ENCODE measurements around the gene SLC29A4. TPM values are rescaled to one million over a fixed set of nuclear protein-coding genes. Genes with fewer than 3 reads are reported as not detected.
"Not testable (repeated sequence)": the region's sequence is repeated elsewhere in the genome, so short reads cannot be mapped to it uniquely, and the experiment has no call there.

The SLC29A4 gene
- total RNA-seq, 1 donor from 2014 or later = 8.2 TPM

- H3K4me3 ChIP-seq (ENCODE audit: low read depth, low read length) = no peak overlapping the region
- no peak for DNase-seq (ENCODE audit: low read depth)
- no peak for TF ChIP-seq CTCF (conservative IDR thresholded peaks at IDR 0.05; ENCODE audit: low read depth, low read length)
Measured at GRCh38 chr7:5322621-5323410, 40.1 kb downstream of the SLC29A4 start.

GRCh38 chr7:5323800-5324781 is 41.3 kb downstream of the SLC29A4 start:
- not testable (repeated sequence) for H3K4me3 ChIP-seq (ENCODE audit: low read depth, low read length)

GRCh38 chr7:5324961-5325360 is 42.2 kb downstream of the SLC29A4 start:
- no peak for DNase-seq (ENCODE audit: low read depth)
- H3K4me3 ChIP-seq (ENCODE audit: low read depth, low read length) = no peak overlapping the region
- TF ChIP-seq CTCF (conservative IDR thresholded peaks at IDR 0.05; ENCODE audit: low read depth, low read length) = no peak

More at GRCh38 chr7:5323800-5324781, 41.3 kb downstream of the SLC29A4 start:
- not testable (repeated sequence) for DNase-seq (ENCODE audit: low read depth)

GRCh38 chr7:5330288-5330687 is 47.5 kb downstream of the SLC29A4 start:
- no peak overlapping the region for H3K4me3 ChIP-seq (ENCODE audit: low read depth, low read length)
- no peak for TF ChIP-seq CTCF (conservative IDR thresholded peaks at IDR 0.05; ENCODE audit: low read depth, low read length)
- no peak for DNase-seq (ENCODE audit: low read depth)

GRCh38 chr7:5332579-5332978 is 49.8 kb downstream of the SLC29A4 start:
- DNase-seq (ENCODE audit: low read depth) = no peak
- no peak overlapping the region for H3K4me3 ChIP-seq (ENCODE audit: low read depth, low read length)
- TF ChIP-seq CTCF (conservative IDR thresholded peaks at IDR 0.05; ENCODE audit: low read depth, low read length) = no peak

- TF ChIP-seq CTCF (conservative IDR thresholded peaks at IDR 0.05; ENCODE audit: low read depth, low read length) = no peak
- DNase-seq (ENCODE audit: low read depth) = no peak
- H3K4me3 ChIP-seq (ENCODE audit: low read depth, low read length) = no peak overlapping the region
Measured at GRCh38 chr7:5333121-5334045, 50.6 kb downstream of the SLC29A4 start.
